GM12865 (cell line): Measurements from ENCODE around the gene MAD1L1.
"Not testable (repeated sequence)": the region's sequence is repeated elsewhere in the genome, so short reads cannot be mapped to it uniquely, and the experiment has no call there.

Source experiments
- DNase-seq: peaks from one replicate; pipeline ENCODE4 v3.0.0; 2010; ENCODE audit warnings: low read depth
- H3K4me3 ChIP-seq: 2 replicates; pipeline ENCODE4 v1.5.1; 2011; ENCODE audit warnings: mild to moderate bottlenecking, low read depth, low read length, control low read depth
- CTCF ChIP-seq: IDR thresholded peaks from 2 replicates; pipeline ENCODE4 v1.5.1; 2011; ENCODE audit warnings: low read length, control low read depth, low read depth, inconsistent platforms; ENCODE audit not compliant: insufficient read depth; ENCODE audit errors: missing control alignments

MAD1L1 gene

GRCh38 chr7:2275101-2275500 is 42.4 kb upstream of the MAD1L1 start:
- no peak for DNase-seq
- no peak for TF ChIP-seq CTCF

GRCh38 chr7:2274666-2275065 is 41.9 kb upstream of the MAD1L1 start:
- no peak for DNase-seq
- TF ChIP-seq CTCF, result no peak
- no peak overlapping the region for H3K4me3 ChIP-seq

More at GRCh38 chr7:2275101-2275500, 42.4 kb upstream of the MAD1L1 start:
- H3K4me3 ChIP-seq, result no peak overlapping the region

GRCh38 chr7:2273866-2274265 is 41.1 kb upstream of the MAD1L1 start:
- no peak overlapping the region for H3K4me3 ChIP-seq
- TF ChIP-seq CTCF, result no peak
- no peak for DNase-seq

GRCh38 chr7:2272031-2272430 is 39.3 kb upstream of the MAD1L1 start:
- DNase-seq, result no peak
- TF ChIP-seq CTCF, result no peak
- H3K4me3 ChIP-seq, result no peak overlapping the region

GRCh38 chr7:2271273-2272026 is 38.7 kb upstream of the MAD1L1 start:
- TF ChIP-seq CTCF, result no peak
- H3K4me3 ChIP-seq, result no peak overlapping the region
- DNase-seq, result no peak

GRCh38 chr7:2270495-2270894 is 37.8 kb upstream of the MAD1L1 start:
- DNase-seq, result no peak
- no peak overlapping the region for H3K4me3 ChIP-seq
- no peak for TF ChIP-seq CTCF

- no peak for TF ChIP-seq CTCF
- no peak overlapping the region for H3K4me3 ChIP-seq
- DNase-seq, result no peak
These were observed 37.3 kb upstream of the MAD1L1 start for GRCh38 chr7:2269991-2270460.

- not testable (repeated sequence) for H3K4me3 ChIP-seq, DNase-seq
These were observed 36.6 kb upstream of the MAD1L1 start for GRCh38 chr7:2269089-2269990.
